WTC11 (cell line): Measurements from ENCODE around the gene TAF6. TPM values are rescaled to one million over a fixed set of nuclear protein-coding genes. Genes with fewer than 3 reads are reported as not detected.

Source experiments
- ATAC-seq: fragments of 200-7000 bp; cut with Tn5 transposase; 2 replicates; pipeline ENCODE4 v1.10.0; 2021; ENCODE audit warnings: mild to moderate bottlenecking, moderate library complexity
- CTCF ChIA-PET: fragments of 300-600 bp; sonication (Branson Sonifier 250); formaldehyde crosslinking; loops from one replicate; lab custom pipeline; 2021; ENCODE audit warnings: antibody characterized with exemption; lab: Charles Lee
- POLR2A ChIA-PET: fragments of 350-600 bp; sonication (Branson Sonifier 250); formaldehyde crosslinking; loops from one replicate; lab custom pipeline; 2021; ENCODE audit warnings: antibody characterized with exemption; lab: Charles Lee
- DNase-seq: peaks from one replicate; pipeline ENCODE4 v3.0.0; 2021; ENCODE audit warnings: low spot score
- H3K27ac Mint-ChIP-seq: 2 replicates; pipeline ENCODE4 v1.8.0; 2021; ENCODE audit warnings: mixed read lengths
- H3K27me3 Mint-ChIP-seq: 2 replicates; pipeline ENCODE4 v1.8.0; 2021; ENCODE audit warnings: low read depth, mild to moderate bottlenecking, moderate library complexity, mixed read lengths
- H3K36me3 Mint-ChIP-seq: 2 replicates; pipeline ENCODE4 v1.8.0; 2021; ENCODE audit warnings: mixed read lengths
- H3K4me1 Mint-ChIP-seq: 2 replicates; pipeline ENCODE4 v1.8.0; 2022; ENCODE audit warnings: mixed read lengths
- H3K4me3 Mint-ChIP-seq: 2 replicates; pipeline ENCODE4 v1.8.0; 2021; ENCODE audit warnings: mild to moderate bottlenecking, moderate library complexity, mixed read lengths
- H3K9me3 Mint-ChIP-seq: 2 replicates; pipeline ENCODE4 v1.8.0; 2021; ENCODE audit warnings: mixed read lengths
- AFF4 ChIP-seq: sonication (generic); formaldehyde crosslinking; IDR thresholded peaks from 2 replicates; pipeline ENCODE4 v1.8.1; 2023; ENCODE audit warnings: mild to moderate bottlenecking, missing genetic modification reagents, borderline replicate concordance
- ARID4B ChIP-seq: sonication (generic); formaldehyde crosslinking; IDR thresholded peaks from 2 replicates; pipeline ENCODE4 v1.8.0; 2023; ENCODE audit warnings: missing genetic modification reagents, mild to moderate bottlenecking, borderline replicate concordance
- ATF1 ChIP-seq: sonication (generic); formaldehyde crosslinking; IDR thresholded peaks from 2 replicates; pipeline ENCODE4 v1.8.1; 2023; ENCODE audit warnings: mild to moderate bottlenecking, moderate library complexity, missing genetic modification reagents
- EMX1 ChIP-seq: fragments of 250-450 bp; sonication (Bioruptor Pico); IDR thresholded peaks from 2 replicates; pipeline ENCODE4 v1.8.0; 2021; ENCODE audit warnings: mild to moderate bottlenecking
- FOXJ3 ChIP-seq: sonication (generic); formaldehyde crosslinking; IDR thresholded peaks from 2 replicates; pipeline ENCODE4 v1.9.0; 2021; ENCODE audit warnings: missing genetic modification reagents, mild to moderate bottlenecking, borderline replicate concordance
- FOXK1 ChIP-seq: sonication (generic); formaldehyde crosslinking; IDR thresholded peaks from 2 replicates; pipeline ENCODE4 v1.8.0; 2022; ENCODE audit warnings: mild to moderate bottlenecking, moderate library complexity, missing genetic modification reagents
- GABPB1 ChIP-seq: sonication (generic); formaldehyde crosslinking; IDR thresholded peaks from 2 replicates; pipeline ENCODE4 v1.8.1; 2023; ENCODE audit warnings: mild to moderate bottlenecking, missing genetic modification reagents
- IRF1 ChIP-seq: sonication (generic); formaldehyde crosslinking; IDR thresholded peaks from 2 replicates; pipeline ENCODE4 v1.8.0; 2023; ENCODE audit warnings: missing genetic modification reagents
- IRF2 ChIP-seq: sonication (generic); formaldehyde crosslinking; IDR thresholded peaks from 2 replicates; pipeline ENCODE4 v1.8.0; 2022; ENCODE audit warnings: low read depth, missing genetic modification reagents, borderline replicate concordance
- MLX ChIP-seq: sonication (generic); formaldehyde crosslinking; IDR thresholded peaks from 2 replicates; pipeline ENCODE4 v1.8.1; 2023; ENCODE audit warnings: mild to moderate bottlenecking, missing genetic modification reagents, moderate library complexity
- NR2C2 ChIP-seq: sonication (generic); formaldehyde crosslinking; IDR thresholded peaks from 2 replicates; pipeline ENCODE4 v1.8.0; 2022; ENCODE audit warnings: mild to moderate bottlenecking, missing genetic modification reagents
- TCF7 ChIP-seq: sonication (generic); formaldehyde crosslinking; IDR thresholded peaks from 2 replicates; pipeline ENCODE4 v1.8.0; 2022; ENCODE audit warnings: mild to moderate bottlenecking, low read depth, missing genetic modification reagents, moderate library complexity
- TP53 ChIP-seq: sonication (generic); formaldehyde crosslinking; IDR thresholded peaks from 2 replicates; pipeline ENCODE4 v1.8.1; 2023; ENCODE audit warnings: mild to moderate bottlenecking, missing genetic modification reagents
- USF2 ChIP-seq: sonication (generic); formaldehyde crosslinking; IDR thresholded peaks from 2 replicates; pipeline ENCODE4 v1.8.1; 2023; ENCODE audit warnings: mild to moderate bottlenecking, missing genetic modification reagents, moderate library complexity
- ZNF671 ChIP-seq: fragments of 250-450 bp; sonication (Bioruptor Pico); IDR thresholded peaks from 2 replicates; pipeline ENCODE4 v1.8.0; 2021; ENCODE audit warnings: mild to moderate bottlenecking
- total RNA-seq: library from RNA; stranded (reverse); gene quantifications from 3 replicates; pipeline ENCODE4 v1.2.3, GENCODE V29; 2021

Gene TAF6
- total RNA-seq, 1 experiment from 2014 or later, result 121 TPM

GRCh38 chr7:100119072-100119969 lies at the start of gene TAF6, which contains the start of gene CNPY4 (continued):
- TF ChIP-seq AFF4 (CRISPR knock-in tag) (no peak), IRF2 (CRISPR knock-in tag) (no peak), MLX (CRISPR knock-in tag) (no peak), TCF7 (CRISPR knock-in tag) (no peak; the same call in 1 of the 2 replicates), NR2C2 (no peak), ATF1 (CRISPR knock-in tag) (0 out of 2 replicates have a peak, but pooled peaks have one; percentile 59), ZNF671 (CRISPR knock-in tag) (no peak), IRF1 (no peak), USF2 (CRISPR knock-in tag) (no peak), ARID4B (CRISPR knock-in tag) (no peak; the same call in 1 of the 2 replicates), FOXJ3 (no peak), GABPB1 (peak; percentile 24; the same call in 1 of the 2 replicates)

GRCh38 chr7:100167912-100168323 lies 48.8 kb upstream of the TAF6 start:
- Mint-ChIP-seq H3K27me3 (peaks cover 29% of the 10 kb centered on the region), H3K9me3 (no peaks in the 10 kb centered on the region), H3K4me1 (peaks cover 56% of the 10 kb centered on the region), H3K4me3 (peak overlapping the region; percentile 87), H3K36me3 (no peaks in the 10 kb centered on the region), H3K27ac (peak overlapping the region; percentile 97)
- ChIA-PET CTCF (interaction anchor here (0.5 to 4.6 kb wide), 23 partner anchors 8 to 1296 kb away, joined by 3 to 54 read pairs (median 5); partner anchors contain the start of genes GPC2, LAMTOR4, STAG3 and TRAPPC14), POLR2A (interaction anchor here (0.7 to 2.0 kb wide), 7 partner anchors 9 to 260 kb away, joined by 3 to 21 read pairs (median 5); partner anchors contain the start of genes AP4M1, GPC2, LAMTOR4 and MCM7)
- TF ChIP-seq IRF1 (no peak), AFF4 (CRISPR knock-in tag) (no peak), EMX1 (CRISPR knock-in tag) (no peak), FOXK1 (CRISPR knock-in tag) (no peak), TP53 (CRISPR knock-in tag) (no peak)
- ATAC-seq (peak; percentile 1), DNase-seq (no peak)
